Measurements from ENCODE around the gene CASP7.
"Not testable (repeated sequence)": the region's sequence is repeated elsewhere in the genome, so short reads cannot be mapped to it uniquely, and the experiment has no call there.

The CASP7 gene

DNA sequence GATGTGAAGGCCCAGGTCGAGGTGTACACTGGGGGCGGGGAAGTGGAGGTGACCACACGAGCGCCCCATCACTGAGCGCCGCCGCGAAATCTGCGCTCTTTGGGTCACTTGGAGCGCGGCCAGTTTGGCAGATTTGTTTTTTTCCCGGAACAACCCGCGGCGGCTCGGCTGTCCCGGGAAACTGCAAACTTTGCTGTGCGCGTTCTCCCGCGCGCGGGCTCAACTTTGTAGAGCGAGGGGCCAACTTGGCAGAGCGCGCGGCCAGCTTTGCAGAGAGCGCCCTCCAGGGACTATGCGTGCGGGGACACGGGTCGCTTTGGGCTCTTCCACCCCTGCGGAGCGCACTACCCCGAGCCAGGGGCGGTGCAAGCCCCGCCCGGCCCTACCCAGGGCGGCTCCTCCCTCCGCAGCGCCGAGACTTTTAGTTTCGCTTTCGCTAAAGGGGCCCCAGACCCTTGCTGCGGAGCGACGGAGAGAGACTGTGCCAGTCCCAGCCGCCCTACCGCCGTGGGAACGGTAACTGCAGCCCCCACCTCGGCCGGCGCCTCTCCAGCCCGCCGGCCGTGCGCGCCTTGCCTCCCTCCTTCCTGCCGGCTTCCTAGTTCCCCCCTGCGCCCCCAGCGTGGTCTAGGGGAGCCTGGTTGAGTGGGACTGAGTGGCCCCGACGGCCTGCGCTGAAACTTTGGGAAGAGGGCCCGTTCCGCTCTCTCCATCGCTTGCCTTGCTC lies at the start of gene CASP7:
TSS of gene CASP7 (plus strand) at position 450 of the 727 bp plus-strand sequence. CDS start 17,582 bp downstream, outside the sequence.
- DNase-seq, result peak; percentile 76 to 79

DNA sequence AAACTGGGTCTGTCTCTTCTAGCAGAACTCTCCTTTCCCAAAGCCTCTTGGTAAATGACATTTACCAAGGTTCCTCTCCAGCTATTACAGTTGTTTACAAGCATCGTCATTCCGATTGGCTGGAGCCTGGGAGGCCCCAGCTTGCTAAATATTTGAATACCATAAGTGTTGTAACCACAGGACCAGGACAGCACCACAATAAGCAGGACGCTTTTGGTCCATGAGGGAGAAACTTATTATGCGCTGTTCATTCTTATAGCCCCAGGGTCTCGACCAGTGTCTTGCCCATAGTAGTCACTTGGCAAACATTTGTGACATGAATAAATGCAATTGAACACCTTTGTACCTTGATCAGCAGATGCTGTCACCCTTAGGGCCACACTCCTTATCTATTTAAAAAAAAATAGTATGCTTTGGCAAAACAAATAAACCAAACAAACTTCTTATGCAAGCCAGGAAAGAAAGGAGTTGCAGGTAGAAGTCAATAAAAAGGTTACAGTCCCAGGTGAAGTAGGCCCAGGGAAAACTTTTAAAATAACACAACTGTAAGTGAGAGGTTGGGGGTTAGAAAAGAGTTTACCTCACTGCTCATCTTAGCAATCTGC lies 48.7 kb upstream of the CASP7 start:
- DNase-seq, result no peak

DNA sequence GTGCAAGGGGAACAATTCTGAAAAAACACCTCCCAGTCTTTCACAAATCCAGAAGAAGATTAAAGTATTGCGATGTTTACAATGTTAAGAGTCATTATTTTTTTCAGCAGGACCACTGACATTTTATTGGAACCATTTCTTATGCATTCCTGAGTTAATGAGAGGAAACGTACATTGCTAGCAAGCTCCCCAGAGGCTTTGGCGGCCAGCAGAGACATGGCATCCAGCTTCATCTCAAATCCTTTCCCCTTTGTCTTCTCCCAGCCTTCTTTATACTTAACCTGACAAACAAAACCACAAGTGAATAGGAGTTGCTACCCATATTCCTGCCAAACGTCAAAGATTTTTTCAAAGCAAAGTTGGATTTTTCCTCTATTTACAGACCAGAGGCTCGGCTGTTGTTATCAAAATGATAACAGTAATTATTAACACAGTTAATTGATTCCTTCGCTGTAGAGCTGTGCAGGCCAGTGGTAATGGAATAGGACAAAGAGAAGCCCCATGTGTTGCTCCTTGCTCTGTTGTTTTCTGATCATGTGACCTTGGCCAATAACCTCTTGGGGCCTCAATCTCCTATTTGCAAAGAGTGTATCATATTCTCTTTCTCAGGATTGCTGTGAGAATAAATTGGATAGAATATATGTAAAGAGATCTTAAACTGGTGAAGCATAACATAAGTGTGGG lies 47.9 kb upstream of the CASP7 start:
- DNase-seq, result no peak

DNA sequence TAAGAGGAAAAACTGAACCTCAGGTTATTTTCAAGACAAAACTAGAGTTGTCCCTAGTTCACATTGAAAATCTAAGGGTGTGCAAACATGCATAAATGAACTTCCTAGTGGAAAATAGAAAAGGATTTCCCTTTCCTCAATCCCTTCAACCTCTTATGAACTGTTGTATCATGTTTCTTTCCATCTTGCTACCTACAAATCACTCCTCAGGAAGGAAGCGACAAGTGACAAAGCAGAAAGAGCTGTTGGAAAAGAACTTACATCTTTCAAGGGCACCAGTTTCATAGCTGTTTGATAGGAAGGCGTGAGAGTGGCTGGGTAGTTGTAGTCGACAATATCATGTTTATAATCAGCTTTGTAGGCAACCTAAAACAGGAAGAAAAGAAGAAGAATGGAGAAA lies 39.7 kb upstream of the CASP7 start:
- no peak for DNase-seq

DNA sequence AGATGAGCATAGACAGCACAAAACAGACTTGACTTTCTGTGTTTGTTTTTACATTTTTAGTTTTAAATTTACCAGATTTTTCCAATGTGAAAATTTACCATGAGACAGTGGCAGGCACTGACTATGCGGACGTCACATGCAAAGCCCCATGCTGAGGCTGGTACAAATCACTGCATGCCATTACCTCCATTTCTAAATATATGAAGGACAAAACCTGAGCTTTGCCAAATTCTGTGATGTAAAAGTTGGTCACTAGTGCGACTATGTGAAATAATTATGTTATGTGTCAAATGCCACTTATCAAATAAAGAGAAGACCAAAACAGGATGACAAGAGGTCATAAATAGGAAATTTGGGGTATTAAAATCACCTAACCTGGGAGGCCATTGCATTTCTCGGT lies 38.0 kb upstream of the CASP7 start:
- no peak for DNase-seq

DNA sequence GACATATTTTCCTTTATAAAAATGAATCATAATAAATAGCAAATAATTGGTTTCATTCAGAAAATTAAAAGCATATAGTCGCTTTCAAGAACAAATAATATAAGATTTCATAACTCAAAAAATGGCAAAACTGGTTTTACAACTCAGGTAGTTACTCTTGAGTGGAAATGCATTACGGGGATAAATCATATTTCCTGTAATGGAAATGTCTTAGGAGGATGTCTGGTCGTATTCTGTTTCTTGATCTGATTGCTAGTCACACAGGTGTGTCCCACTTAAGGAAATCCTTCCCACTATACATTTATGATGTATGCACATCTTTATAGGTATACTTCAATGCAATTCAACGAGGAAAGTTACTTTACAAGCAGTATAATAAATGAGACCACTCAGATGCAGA lies 36.5 kb upstream of the CASP7 start:
- no peak for DNase-seq

DNA sequence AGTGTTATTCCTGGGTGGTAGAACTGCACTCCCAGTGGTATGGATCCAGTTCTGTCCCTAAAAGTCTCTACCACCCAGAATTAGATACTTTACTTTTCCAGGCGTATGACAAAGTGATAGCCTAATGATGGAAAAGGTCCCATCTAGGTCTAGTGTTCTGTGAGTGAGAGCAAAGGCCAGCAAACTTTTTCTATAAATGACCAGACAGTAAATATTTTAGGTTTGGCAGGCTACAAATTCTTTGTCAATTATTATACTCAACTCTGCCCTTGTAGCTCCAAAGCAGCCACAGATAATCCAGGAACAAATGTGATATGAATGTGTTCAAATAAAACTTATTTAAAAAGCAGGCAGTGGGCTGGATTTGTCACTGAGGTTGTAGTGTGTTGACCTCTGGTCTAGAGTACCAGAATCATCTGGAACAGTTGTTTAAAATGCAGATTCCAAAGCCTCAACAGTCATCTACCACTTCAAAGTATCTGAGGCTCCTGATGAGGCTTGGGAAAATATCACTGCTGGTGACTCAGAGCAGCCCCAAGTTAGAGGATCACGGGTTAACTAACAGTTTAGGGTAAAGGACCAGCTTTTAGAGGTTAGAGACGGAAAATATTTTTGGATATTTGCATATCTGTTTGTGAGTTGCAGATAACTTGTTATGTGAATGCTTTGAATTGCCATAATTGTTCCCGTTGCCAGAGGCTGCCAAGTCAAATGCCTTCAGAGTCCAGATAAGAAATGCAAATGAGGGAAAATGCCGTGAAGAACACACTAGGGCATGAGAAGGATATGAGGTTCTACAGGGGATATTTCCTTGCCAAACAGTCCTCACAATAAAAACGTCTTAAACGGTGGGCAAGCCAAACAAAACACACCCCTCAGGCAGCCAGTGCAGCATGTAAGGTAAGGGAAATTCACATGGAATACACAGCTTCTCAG lies 35.3 kb upstream of the CASP7 start:
- no peak for DNase-seq

DNA sequence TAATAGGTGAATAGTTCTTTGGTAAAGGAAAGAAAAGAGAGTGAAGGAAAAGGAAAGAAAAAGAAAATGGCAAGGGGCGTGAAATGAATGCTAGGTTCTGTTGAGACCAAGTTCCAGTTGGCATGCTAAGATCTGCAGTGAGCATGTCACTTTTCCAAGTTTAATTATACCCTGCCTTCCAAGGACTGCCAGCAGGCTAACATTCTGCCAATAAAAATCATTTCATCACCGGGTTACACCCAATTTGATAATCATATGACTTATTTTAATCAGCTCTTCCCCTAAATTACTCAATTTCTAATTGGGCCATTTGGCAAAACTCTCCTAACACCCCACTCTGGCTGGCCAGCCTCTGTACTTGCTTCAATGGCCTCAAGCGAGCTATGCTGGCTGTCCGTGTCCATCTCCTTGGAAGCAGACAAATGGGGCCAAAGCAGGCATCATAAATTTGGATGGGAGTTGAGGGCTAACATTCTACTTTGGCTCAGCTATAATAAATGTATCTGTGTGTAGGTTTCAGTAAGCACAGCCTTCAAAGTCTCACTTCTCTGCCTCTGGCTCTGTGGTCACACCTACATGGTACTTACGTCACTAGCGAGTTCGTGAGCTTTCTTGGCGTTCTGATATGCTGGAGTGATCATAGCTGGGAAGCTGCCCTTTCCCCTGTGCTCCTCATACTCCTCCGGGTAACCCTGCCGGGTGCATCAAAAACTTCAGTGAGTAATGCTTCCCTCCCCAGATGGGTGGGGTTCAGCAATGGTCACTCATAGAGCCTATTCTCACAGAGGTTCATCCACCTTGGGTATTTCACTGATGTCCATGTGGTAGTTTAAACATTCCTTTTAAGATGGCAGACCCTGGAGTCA lies 33.1 kb upstream of the CASP7 start:
- no peak for DNase-seq

DNA sequence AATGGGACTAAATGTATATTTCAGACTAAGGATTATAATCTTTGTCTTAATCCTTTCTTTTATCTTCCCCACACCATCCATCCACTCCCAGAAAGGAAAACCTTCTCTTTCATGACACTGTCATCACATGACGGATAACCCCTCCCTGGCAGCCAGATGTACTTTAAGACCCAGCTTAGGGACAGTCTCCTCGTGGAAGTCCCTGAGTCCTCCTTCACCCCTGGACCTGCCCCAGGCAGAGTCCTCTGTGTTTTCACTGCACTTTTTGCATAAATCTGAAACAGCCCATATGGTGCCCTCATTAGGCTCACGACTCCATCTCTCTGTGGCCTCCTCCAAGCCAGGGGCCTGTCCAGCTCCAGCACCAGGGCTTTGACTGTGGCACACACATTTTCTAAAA lies 31.9 kb upstream of the CASP7 start:
- no peak for DNase-seq

DNA sequence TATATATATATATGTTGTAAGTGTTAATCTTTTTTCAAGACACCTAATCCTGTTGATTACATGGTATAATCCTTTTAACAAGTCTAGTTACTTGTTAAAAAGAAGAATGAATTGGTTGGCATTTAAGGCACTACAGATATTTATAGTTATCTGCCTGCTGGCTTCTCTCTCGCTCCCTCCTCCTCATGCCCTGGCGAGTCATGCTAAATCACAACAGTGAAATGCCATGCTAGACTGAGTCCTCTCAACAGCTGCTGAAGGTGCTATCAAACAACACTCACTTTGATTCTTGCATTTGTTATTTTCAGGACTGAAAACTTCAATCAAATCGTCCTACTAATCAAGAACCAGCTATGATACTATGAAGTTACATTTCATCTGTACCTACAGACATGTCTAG lies 31.2 kb upstream of the CASP7 start:
- DNase-seq, result no peak

DNA sequence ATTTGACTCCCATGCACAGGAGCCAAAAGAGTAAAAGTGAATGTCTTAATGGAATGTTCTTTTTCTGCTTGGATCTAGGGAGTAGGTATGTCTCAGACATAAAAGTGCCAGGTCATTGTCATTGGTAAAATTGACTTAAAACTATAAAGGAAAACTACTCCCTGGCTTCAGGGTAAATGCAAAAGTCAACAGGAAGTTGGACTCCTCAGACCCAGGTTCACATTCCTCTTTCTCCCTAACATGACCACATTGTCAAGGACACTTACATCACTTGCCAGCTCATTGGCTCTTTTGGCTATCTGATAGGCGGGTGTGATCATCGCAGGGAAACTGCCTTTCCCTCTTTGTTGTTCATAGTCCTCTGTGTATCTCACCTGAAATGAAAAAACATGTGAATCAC lies 29.5 kb upstream of the CASP7 start:
- no peak for DNase-seq

DNA sequence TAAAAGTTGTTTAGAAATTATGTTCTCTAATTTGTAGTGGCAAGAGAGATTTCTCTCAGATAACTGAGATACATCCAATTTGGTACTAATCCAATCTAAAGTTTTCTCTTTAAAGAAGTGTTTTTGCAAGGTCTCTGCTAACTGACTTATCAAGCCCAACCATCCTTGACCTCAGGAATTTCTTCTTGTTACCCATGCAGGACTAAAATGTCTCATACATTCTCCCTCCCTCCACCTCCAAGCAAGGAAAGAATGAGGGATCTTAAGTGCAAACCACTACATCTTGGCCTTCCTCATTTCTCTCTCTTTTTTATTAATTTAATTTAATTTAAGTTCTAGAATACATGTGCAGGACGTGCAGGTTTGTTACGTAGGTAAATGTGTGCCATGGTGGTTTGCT lies 28.7 kb upstream of the CASP7 start:
- no peak for DNase-seq

DNA sequence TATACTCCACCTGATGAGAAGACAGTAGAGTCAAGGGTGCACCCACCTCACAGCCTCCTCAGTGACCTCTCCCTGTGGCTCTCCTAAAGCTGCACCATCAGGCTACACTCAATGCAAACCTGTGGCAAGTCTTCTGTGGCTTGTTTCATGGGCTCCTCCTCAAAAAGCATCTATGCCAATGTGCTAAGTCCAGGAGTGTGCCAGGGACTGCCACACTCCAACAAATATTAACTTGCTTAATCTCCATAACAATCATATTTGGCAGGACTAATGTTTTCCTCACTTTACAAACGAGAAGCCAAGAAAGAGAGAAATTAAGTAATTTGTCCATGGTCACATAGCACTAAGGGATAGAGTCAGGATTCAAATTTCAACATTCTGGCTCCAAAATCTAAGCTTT lies 27.8 kb upstream of the CASP7 start:
- DNase-seq, result no peak

DNA sequence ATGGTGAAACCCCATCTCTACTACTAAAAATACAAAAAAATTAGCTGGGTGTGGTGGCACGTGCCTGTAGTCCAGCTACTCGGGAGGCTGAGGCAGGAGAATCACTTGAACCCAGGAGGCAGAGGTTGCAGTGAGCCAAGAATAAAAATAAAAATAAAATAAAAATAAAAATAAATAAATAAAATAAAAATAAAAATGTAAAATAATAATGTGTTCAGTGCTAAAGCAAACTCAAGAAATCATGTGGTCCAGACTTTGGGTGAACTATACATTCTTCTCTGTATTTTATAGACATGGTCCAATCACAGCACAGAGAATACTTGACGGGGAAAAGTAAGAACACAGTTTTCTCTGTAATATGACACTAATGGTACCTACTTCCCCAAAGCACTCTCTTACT lies 27.3 kb upstream of the CASP7 start:
- not testable (repeated sequence) for DNase-seq

DNA sequence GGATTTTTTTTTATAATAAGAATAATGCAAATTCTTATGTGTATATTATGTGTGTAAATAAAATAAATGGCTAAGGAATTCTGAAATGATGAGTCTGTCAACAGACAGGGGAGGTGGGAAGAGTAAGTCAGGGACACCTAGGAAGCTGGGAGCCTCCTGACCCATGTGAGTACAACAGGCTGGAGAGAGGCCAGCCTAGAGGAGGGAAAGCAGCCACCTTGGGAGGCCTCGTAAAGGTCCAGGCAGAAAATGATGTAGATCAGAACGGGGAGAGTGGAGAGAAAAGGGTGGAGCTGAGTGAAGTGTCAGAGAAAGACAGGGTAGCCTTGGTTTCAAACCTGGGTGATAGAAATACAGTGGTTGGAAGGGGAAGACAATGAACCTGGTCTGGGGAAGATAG lies 22.8 kb upstream of the CASP7 start:
- DNase-seq, result no peak

DNA sequence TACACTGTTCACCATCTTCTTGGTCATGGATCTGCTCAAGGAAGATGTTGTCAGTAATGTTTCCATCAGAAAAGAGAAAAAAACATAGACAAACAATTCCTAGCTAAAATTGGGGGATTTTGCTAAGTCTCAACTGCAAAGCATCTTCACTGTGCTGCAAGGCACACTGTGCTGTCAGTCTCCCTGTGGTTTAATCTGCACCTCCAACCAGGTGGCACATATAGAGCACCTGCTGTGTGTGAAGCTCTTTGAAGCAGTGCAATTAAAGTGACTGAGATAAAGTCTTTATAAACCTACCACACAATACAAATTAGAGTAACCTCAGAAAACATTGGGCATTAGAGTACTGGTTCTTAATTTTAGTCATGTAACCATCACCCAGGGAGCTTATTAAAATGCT lies 22.2 kb upstream of the CASP7 start:
- DNase-seq, result no peak

DNA sequence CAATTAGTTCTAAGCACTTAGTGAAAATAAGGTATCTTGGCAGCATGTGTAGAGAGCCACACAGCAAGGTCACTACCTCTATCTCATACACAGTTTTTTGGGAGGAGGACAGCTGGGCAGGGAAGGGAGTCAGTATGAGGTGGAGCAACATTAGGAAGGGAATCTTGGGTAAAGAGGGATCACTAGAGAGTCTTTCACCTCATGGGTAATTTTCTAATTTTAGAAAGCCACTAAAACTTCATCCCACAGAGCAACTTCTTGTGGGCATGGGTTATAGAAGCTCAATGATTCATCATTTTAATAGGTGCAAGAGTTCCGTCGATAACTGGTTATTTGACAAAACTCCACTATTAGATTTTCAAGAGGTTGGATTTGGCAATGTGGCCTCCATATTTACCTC lies 18.4 kb upstream of the CASP7 start:
- no peak for DNase-seq

DNA sequence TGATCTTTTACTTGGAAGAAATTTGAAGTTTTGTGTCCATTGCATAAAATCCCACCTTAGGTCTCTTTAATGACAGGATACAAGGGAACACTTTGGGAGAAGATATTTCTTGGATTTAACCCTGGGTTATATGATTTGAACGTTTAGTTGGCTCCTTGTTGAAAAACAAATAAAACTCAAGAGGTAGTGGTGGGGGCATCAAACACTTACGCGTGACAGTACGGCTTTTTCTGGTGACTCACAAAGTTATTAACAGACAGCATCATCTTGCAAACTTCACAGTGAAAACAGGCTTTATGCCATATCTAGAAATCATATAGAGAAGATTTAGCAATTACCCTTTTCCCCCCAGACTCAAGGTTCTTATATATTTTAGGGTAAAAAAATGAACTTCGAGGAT lies 16.6 kb upstream of the CASP7 start:
- DNase-seq, result no peak

DNA sequence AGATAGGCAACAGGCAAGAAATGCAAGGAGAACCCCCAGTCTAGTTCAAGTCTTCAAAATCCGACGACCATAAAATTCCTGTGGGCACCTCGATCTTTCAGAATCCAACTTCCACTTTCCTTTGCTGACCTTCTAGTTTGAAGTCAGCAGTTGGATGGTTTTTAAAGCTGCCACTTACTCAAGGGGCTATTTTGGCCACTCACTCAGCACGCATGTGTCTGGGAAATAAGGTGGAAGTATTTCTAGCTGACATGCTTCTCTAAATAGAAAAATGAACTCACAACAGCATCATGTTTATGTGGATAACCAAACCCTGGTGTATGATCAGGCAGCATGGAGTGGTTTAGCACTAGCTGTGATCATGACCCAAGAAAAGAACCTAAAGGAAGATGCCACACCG lies 15.8 kb upstream of the CASP7 start, which contains the start of gene NRAP:
TSS of gene NRAP (minus strand) at position 134 of the 400 bp plus-strand sequence. CDS start 159 bp downstream, outside the sequence.
- DNase-seq, result no peak

DNA sequence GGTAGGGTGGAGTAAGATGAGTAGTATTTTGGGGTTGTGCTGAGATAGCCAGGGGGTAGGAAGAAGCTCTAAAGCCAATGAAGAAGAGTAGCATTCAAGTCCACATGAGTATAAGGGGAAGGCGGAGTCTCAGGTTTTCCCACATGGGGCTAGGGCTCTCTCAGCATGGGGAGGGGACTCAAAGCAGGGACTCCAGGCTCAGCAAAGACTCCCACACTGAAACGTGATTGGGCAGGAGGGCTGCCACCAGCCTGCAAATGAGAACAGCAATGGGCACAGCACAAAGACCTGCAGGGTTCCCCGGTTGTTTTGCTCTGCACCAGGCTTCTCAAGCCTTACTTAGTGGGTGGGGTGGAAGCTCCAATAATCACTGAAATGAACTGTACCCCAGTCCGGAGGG lies 14.4 kb upstream of the CASP7 start:
- DNase-seq, result no peak

DNA sequence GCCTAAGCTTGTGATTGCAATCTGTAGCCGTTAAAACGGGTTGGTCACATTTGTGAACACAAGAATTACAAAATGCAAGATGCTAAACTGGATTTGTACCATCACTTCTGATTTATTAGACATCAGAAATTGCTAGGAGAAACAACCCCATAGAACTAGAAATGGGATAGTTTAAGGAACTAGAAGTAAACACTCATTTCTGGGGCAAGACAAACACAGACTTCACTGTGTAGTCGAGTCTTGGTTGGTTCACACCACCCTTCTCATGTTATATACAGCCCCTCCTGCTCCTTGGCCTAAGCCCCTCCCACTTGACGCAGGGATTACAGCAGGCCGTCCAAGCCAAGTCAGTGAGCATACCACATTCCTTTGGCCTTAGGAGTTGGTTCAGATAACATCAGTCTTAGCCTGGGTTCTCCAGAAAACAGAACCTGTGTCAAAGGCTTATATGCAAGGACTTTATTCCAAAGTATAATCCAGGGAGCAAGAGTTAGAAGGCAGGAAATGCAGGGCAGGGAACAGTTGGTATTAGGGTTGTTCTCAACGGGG lies 13.8 kb upstream of the CASP7 start:
- no peak for DNase-seq

Data from activated CD4-positive, alpha-beta T cell treated with anti-CD3 and anti-CD28 coated beads, Interleukin-2, amount 50 U/mL, for 48 hours (primary cell).